GF-D8 (cell line): ENCODE measurements around the gene SPANXC.
"Not testable (repeated sequence)": the region's sequence is repeated elsewhere in the genome, so short reads cannot be mapped to it uniquely, and the experiment has no call there.

Experiments
- DNase-seq: peaks from one replicate; lab custom pipeline; 2025; lab: John Stamatoyannopoulos, UW

SPANXC gene

GRCh38 chrX:141242417-141242816 is at the start of gene SPANXC:
Gene SPANXC, minus strand, starts transcription at chrX:141242517. Its CDS starts 60 bp downstream, at chrX:141242457.
- not testable (repeated sequence) for DNase-seq

- no peak for DNase-seq
Observed at GRCh38 chrX:141279476-141279875, 37.2 kb upstream of the SPANXC start.

- no peak for DNase-seq
Observed at GRCh38 chrX:141278306-141278705, 36.0 kb upstream of the SPANXC start.

GRCh38 chrX:141258080-141258479 is 15.8 kb upstream of the SPANXC start:
- DNase-seq = no peak

GRCh38 chrX:141221611-141222010 is 20.7 kb downstream of the SPANXC start:
- no peak for DNase-seq

GRCh38 chrX:141220342-141221008 is 21.8 kb downstream of the SPANXC start:
- DNase-seq = no peak

- no peak for DNase-seq
Observed at GRCh38 chrX:141214196-141214595, 28.1 kb downstream of the SPANXC start.

GRCh38 chrX:141201962-141202361 is 40.4 kb downstream of the SPANXC start:
- DNase-seq = no peak
